ENCODE measurements around the gene SCFD1.
"Not testable (repeated sequence)": the region's sequence is repeated elsewhere in the genome, so short reads cannot be mapped to it uniquely, and the experiment has no call there.

SCFD1 gene

GRCh38 chr14:30644462-30644861 is 22.3 kb downstream of the SCFD1 start:
- WGBS, 2 experiments (ENCODE audit: insufficient coverage in 2 of 2): 83 to 89% methylated on average over 1 to 3 of the region's 5 CpGs
- H3K4me1 ChIP-seq (ENCODE audit: control insufficient read depth, insufficient read depth, low read length, poor library complexity, severe bottlenecking); H3K9me3 ChIP-seq (ENCODE audit: control insufficient read depth, low read length); H3K27ac ChIP-seq (ENCODE audit: low read depth, low read length, severe bottlenecking); H3K4me3 ChIP-seq (ENCODE audit: extremely low read depth, insufficient read depth, low read length, poor library complexity, severe bottlenecking): not testable (repeated sequence)
- peaks cover 61% of the 10 kb centered on the region for H3K36me3 ChIP-seq (ENCODE audit: control insufficient read depth, insufficient read depth, low read length)

GRCh38 chr14:30645600-30645999 is 23.5 kb downstream of the SCFD1 start:
- no CpG with 5 or more reads among the region's 2 CpGs for WGBS, 2 experiments (ENCODE audit: insufficient coverage in 2 of 2)

GRCh38 chr14:30648471-30648870 is 26.4 kb downstream of the SCFD1 start:
- no peak overlapping the region for H3K27ac ChIP-seq (ENCODE audit: low read depth, low read length, severe bottlenecking)
- peaks cover 9% of the 10 kb centered on the region for H3K9me3 ChIP-seq (ENCODE audit: control insufficient read depth, low read length)
- H3K36me3 ChIP-seq (ENCODE audit: control insufficient read depth, insufficient read depth, low read length): peaks cover 64% of the 10 kb centered on the region
- H3K4me1 ChIP-seq (ENCODE audit: control insufficient read depth, insufficient read depth, low read length, poor library complexity, severe bottlenecking): no peaks in the 10 kb centered on the region
- no peak overlapping the region for H3K4me3 ChIP-seq (ENCODE audit: extremely low read depth, insufficient read depth, low read length, poor library complexity, severe bottlenecking)
- 75 to 100% methylated on average over 2 of the region's 2 CpGs for WGBS, 2 experiments (ENCODE audit: insufficient coverage in 2 of 2)

More at GRCh38 chr14:30645600-30645999, 23.5 kb downstream of the SCFD1 start:
- no peak overlapping the region for H3K4me3 ChIP-seq (ENCODE audit: extremely low read depth, insufficient read depth, low read length, poor library complexity, severe bottlenecking)
- peaks cover 9% of the 10 kb centered on the region for H3K9me3 ChIP-seq (ENCODE audit: control insufficient read depth, low read length)
- H3K4me1 ChIP-seq (ENCODE audit: control insufficient read depth, insufficient read depth, low read length, poor library complexity, severe bottlenecking): no peaks in the 10 kb centered on the region
- peaks cover 61% of the 10 kb centered on the region for H3K36me3 ChIP-seq (ENCODE audit: control insufficient read depth, insufficient read depth, low read length)
- no peak overlapping the region for H3K27ac ChIP-seq (ENCODE audit: low read depth, low read length, severe bottlenecking)

GRCh38 chr14:30651937-30652336 is 29.8 kb downstream of the SCFD1 start:
- Histone ChIP-seq H3K4me3 (ENCODE audit: extremely low read depth, insufficient read depth, low read length, poor library complexity, severe bottlenecking) (no peak overlapping the region), H3K9me3 (ENCODE audit: control insufficient read depth, low read length) (no peaks in the 10 kb centered on the region), H3K36me3 (ENCODE audit: control insufficient read depth, insufficient read depth, low read length) (peaks cover 55% of the 10 kb centered on the region), H3K4me1 (ENCODE audit: control insufficient read depth, insufficient read depth, low read length, poor library complexity, severe bottlenecking) (no peaks in the 10 kb centered on the region), H3K27ac (ENCODE audit: low read depth, low read length, severe bottlenecking) (no peak overlapping the region)
- WGBS, 2 experiments (ENCODE audit: insufficient coverage in 2 of 2): 100% methylated on average over 1 of the region's 6 CpGs; no CpG with 5 or more reads in 1 of the 2 experiments

DNA sequence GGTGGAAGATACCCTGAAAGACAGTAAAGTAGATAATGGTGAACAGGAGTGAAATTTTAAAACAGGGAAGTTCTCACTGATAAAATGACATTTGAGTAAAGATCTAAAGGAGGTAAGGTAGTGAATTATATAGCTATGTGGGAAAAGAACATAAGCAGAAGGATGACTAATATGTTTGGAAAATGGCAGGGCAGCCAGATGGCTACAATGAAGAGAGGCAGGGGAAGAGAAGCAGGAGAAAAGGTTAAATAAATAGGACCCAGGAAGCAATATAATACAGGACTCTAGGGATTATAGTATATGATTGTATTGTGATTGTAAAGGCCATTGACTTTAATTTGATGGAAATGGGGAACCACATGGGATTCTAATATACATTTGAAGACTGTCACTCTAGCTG is 33.0 kb downstream of the SCFD1 start:
- Histone ChIP-seq H3K9me3 (ENCODE audit: control insufficient read depth, low read length) (no peaks in the 10 kb centered on the region), H3K36me3 (ENCODE audit: control insufficient read depth, insufficient read depth, low read length) (peaks cover 57% of the 10 kb centered on the region), H3K4me3 (ENCODE audit: extremely low read depth, insufficient read depth, low read length, poor library complexity, severe bottlenecking) (no peak overlapping the region), H3K27ac (ENCODE audit: low read depth, low read length, severe bottlenecking) (no peak overlapping the region), H3K4me1 (ENCODE audit: control insufficient read depth, insufficient read depth, low read length, poor library complexity, severe bottlenecking) (no peaks in the 10 kb centered on the region)

GRCh38 chr14:30655658-30656057 is 33.5 kb downstream of the SCFD1 start:
- no peak overlapping the region for H3K27ac ChIP-seq (ENCODE audit: low read depth, low read length, severe bottlenecking)
- H3K4me1 ChIP-seq (ENCODE audit: control insufficient read depth, insufficient read depth, low read length, poor library complexity, severe bottlenecking): no peaks in the 10 kb centered on the region
- WGBS, 2 experiments (ENCODE audit: insufficient coverage in 2 of 2): 90 to 100% methylated on average over 2 of the region's 3 CpGs
- no peak overlapping the region for H3K4me3 ChIP-seq (ENCODE audit: extremely low read depth, insufficient read depth, low read length, poor library complexity, severe bottlenecking)
- peaks cover 57% of the 10 kb centered on the region for H3K36me3 ChIP-seq (ENCODE audit: control insufficient read depth, insufficient read depth, low read length)
- H3K9me3 ChIP-seq (ENCODE audit: control insufficient read depth, low read length): no peaks in the 10 kb centered on the region

GRCh38 chr14:30656190-30656632 is 34.1 kb downstream of the SCFD1 start:
- Histone ChIP-seq H3K36me3 (ENCODE audit: control insufficient read depth, insufficient read depth, low read length) (peaks cover 58% of the 10 kb centered on the region), H3K9me3 (ENCODE audit: control insufficient read depth, low read length) (no peaks in the 10 kb centered on the region), H3K4me1 (ENCODE audit: control insufficient read depth, insufficient read depth, low read length, poor library complexity, severe bottlenecking) (no peaks in the 10 kb centered on the region), H3K27ac (ENCODE audit: low read depth, low read length, severe bottlenecking) (no peak overlapping the region), H3K4me3 (ENCODE audit: extremely low read depth, insufficient read depth, low read length, poor library complexity, severe bottlenecking) (no peak overlapping the region)
- WGBS, 2 experiments (ENCODE audit: insufficient coverage in 2 of 2): 66 to 72% methylated on average over 8 of the region's 8 CpGs

GRCh38 chr14:30657050-30657449 is 34.9 kb downstream of the SCFD1 start:
- no peak overlapping the region for H3K4me3 ChIP-seq (ENCODE audit: extremely low read depth, insufficient read depth, low read length, poor library complexity, severe bottlenecking)
- H3K9me3 ChIP-seq (ENCODE audit: control insufficient read depth, low read length): no peaks in the 10 kb centered on the region
- WGBS, 2 experiments (ENCODE audit: insufficient coverage in 2 of 2): 100% methylated on average over 2 of the region's 2 CpGs
- peaks cover 53% of the 10 kb centered on the region for H3K36me3 ChIP-seq (ENCODE audit: control insufficient read depth, insufficient read depth, low read length)
- no peaks in the 10 kb centered on the region for H3K4me1 ChIP-seq (ENCODE audit: control insufficient read depth, insufficient read depth, low read length, poor library complexity, severe bottlenecking)
- no peak overlapping the region for H3K27ac ChIP-seq (ENCODE audit: low read depth, low read length, severe bottlenecking)

DNA sequence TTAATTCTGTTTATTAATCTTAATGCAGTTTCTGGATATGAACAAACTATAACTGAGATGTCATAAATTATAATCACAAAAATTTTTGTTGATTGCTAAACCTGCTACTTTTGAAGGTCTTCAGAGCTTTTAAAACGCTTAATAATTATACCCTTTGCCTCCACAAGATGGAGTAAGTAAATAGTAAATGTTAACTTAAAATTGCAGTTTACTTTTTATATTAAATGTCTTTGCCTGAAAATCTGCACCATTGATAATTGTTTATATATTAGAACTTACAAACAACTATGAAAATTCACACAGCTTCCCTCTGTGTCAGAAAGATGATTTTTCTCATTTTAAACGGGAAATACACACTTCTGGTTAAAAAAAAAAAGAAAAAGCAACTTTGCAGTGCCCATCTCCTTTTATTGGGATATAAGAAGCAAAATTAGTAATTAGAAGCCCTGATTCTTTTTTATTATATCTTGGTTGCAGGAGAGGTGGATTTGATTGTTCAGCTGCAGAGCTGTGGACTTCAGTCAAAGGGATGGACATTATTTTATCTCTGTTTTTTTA is 35.6 kb downstream of the SCFD1 start:
- Histone ChIP-seq H3K9me3 (ENCODE audit: control insufficient read depth, low read length) (no peaks in the 10 kb centered on the region), H3K4me1 (ENCODE audit: control insufficient read depth, insufficient read depth, low read length, poor library complexity, severe bottlenecking) (no peaks in the 10 kb centered on the region), H3K36me3 (ENCODE audit: control insufficient read depth, insufficient read depth, low read length) (peaks cover 55% of the 10 kb centered on the region), H3K27ac (ENCODE audit: low read depth, low read length, severe bottlenecking) (no peak overlapping the region), H3K4me3 (ENCODE audit: extremely low read depth, insufficient read depth, low read length, poor library complexity, severe bottlenecking) (no peak overlapping the region)
- no CpG with 5 or more reads among the region's 2 CpGs for WGBS, 2 experiments (ENCODE audit: insufficient coverage in 2 of 2)

DNA sequence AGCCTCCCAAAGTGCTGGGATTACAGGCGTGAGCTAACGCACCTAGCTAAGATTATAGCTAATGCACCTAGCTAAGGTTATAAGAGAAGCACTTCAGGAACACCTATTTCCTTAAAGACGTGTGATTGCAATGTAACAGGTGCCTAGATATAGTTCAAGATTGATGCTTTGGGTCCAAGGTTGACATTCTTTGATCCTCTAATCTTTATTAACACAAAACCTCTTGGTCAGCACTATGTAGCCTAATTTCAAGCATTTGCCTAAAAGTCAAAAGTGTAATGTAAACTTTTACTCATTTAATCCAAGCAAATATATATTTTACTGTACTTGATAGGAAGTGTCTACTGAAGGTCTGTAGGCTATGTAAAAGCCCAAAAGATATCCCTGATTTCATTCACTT is 36.5 kb downstream of the SCFD1 start:
- H3K36me3 ChIP-seq (ENCODE audit: control insufficient read depth, insufficient read depth, low read length): peaks cover 49% of the 10 kb centered on the region
- no peak overlapping the region for H3K4me3 ChIP-seq (ENCODE audit: extremely low read depth, insufficient read depth, low read length, poor library complexity, severe bottlenecking)
- no peak overlapping the region for H3K27ac ChIP-seq (ENCODE audit: low read depth, low read length, severe bottlenecking)
- no peaks in the 10 kb centered on the region for H3K4me1 ChIP-seq (ENCODE audit: control insufficient read depth, insufficient read depth, low read length, poor library complexity, severe bottlenecking)
- no peaks in the 10 kb centered on the region for H3K9me3 ChIP-seq (ENCODE audit: control insufficient read depth, low read length)
- 93 to 100% methylated on average over 2 to 3 of the region's 3 CpGs for WGBS, 2 experiments (ENCODE audit: insufficient coverage in 2 of 2)

DNA sequence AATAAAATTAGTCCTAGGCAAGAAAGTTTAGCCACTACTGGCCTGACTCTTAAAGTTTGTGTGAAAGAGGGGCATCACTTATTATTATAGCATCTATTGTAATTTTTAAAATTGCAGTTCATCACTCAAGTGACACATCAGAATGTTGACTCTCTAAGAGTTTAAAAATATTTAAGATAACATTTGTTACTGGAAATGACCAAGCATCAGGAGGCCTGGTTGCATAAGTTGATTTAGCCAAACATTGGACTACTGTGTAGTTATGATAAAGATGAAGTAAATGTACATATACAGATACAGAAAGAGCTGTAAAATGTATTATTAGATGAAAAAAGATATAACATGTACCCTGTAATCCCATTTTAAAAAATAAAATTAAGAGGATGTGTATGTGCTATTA is 47.5 kb downstream of the SCFD1 start:
- no peaks in the 10 kb centered on the region for H3K4me1 ChIP-seq (ENCODE audit: control insufficient read depth, insufficient read depth, low read length, poor library complexity, severe bottlenecking)

More for the DNA sequence above, 47.5 kb downstream of the SCFD1 start:
- peaks cover 23% of the 10 kb centered on the region for H3K36me3 ChIP-seq (ENCODE audit: control insufficient read depth, insufficient read depth, low read length)
- H3K27ac ChIP-seq (ENCODE audit: low read depth, low read length, severe bottlenecking): no peak overlapping the region
- H3K4me3 ChIP-seq (ENCODE audit: extremely low read depth, insufficient read depth, low read length, poor library complexity, severe bottlenecking): no peak overlapping the region
- no peaks in the 10 kb centered on the region for H3K9me3 ChIP-seq (ENCODE audit: control insufficient read depth, low read length)
